ENCODE data around the gene LBX2.

GRCh38 chr2:74516650-74517049, 17.2 kb upstream of the LBX2 start:
- no peak for TF ChIP-seq CTCF (conservative IDR thresholded peaks at IDR 0.05; ENCODE audit: low read depth, low read length)
- TF ChIP-seq EZH2 (IDR thresholded peaks at IDR 0.05; ENCODE audit: borderline replicate concordance, low read depth, low read length, poor library complexity, severe bottlenecking): no peak
